ENCODE measurements around the gene DCDC2B.
"Not testable (repeated sequence)": the region's sequence is repeated elsewhere in the genome, so short reads cannot be mapped to it uniquely, and the experiment has no call there.

Gene DCDC2B

DNA sequence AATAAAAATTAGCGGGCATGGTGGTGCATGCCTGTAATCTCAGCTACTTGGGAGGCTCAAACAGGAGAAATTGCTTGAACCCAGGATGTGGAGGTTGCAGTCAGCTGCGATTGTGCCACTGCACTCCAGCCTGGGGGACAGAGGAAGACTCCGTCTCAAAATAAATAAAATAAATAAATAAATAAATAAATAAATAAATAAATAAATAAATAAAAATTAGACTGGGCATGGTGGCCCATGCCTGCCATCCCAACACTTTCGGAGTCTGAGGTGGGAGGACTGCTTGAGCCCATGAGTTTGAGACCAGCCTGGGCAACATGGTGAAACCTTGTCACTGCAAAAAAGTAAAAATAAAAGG lies 54.3 kb downstream of the DCDC2B start:
- DNase-seq (ENCODE audit: low read depth) = not testable (repeated sequence)

DNA sequence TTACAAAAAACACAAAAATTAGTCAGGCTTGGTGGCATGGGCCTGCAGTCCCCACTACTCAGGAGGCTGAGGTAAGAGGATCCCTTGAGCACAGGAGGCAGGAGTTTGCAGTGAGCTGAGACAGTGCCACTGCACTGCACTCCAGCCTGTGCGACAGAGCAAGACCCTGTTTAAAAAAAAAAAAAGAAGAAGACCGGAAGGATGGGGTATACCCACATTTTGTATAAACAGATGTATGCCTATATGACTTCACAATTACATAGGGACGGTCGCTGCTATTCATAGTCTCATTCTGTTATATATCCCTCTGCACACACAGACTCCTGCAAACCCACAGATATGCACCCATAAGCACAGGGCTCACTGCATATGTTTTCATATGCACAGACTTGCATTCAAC lies 54.9 kb downstream of the DCDC2B start:
- DNase-seq (ENCODE audit: low read depth) = no peak
